Neural cell (in vitro differentiated cells): ENCODE measurements around the gene TSPAN18. TPM values are rescaled to one million over a fixed set of nuclear protein-coding genes. Genes with fewer than 3 reads are reported as not detected.

Source experiments
- H2AFZ ChIP-seq: fragments of 200-600, 300-800 bp; sonication (generic), shearing (Covaris generic); 2 replicates; pipeline ENCODE4 v1.6.0; 2014; ENCODE audit warnings: low read depth, mild to moderate bottlenecking, antibody characterized with exemption, low read length, moderate library complexity
- H3F3A ChIP-seq: fragments of 200-600 bp; shearing (Covaris generic); 2 replicates; pipeline ENCODE4 v1.6.1; 2016; ENCODE audit warnings: mild to moderate bottlenecking, moderate library complexity, mixed read lengths, antibody characterized with exemption, low read length; ENCODE audit not compliant: insufficient read depth, poor library complexity, severe bottlenecking
- H3K27ac ChIP-seq: fragments of 200-600, 300-800 bp; sonication (generic), shearing (Covaris generic); 2 replicates; pipeline ENCODE4 v1.5.1; 2014; ENCODE audit warnings: mild to moderate bottlenecking, low read length, moderate library complexity
- H3K27me3 ChIP-seq: fragments of 300-800, 200-600 bp; sonication (generic), shearing (Covaris generic); 2 replicates; pipeline ENCODE4 v1.6.0; 2014; ENCODE audit warnings: mild to moderate bottlenecking, low read depth, low read length, moderate library complexity; ENCODE audit not compliant: insufficient read depth
- H3K36me3 ChIP-seq: fragments of 300-800, 200-600 bp; sonication (generic), shearing (Covaris generic); 2 replicates; pipeline ENCODE4 v1.5.1; 2014; ENCODE audit warnings: mild to moderate bottlenecking, antibody characterized with exemption, low read length, moderate library complexity; ENCODE audit not compliant: insufficient read depth
- H3K4me2 ChIP-seq: fragments of 300-800, 200-600 bp; sonication (generic), shearing (Covaris generic); 2 replicates; pipeline ENCODE4 v1.6.0; 2014; ENCODE audit warnings: mild to moderate bottlenecking, low read length
- H3K4me3 ChIP-seq: fragments of 300-800, 200-600 bp; sonication (generic), shearing (Covaris generic); 2 replicates; pipeline ENCODE4 v1.5.1; 2014; ENCODE audit warnings: mild to moderate bottlenecking, low read length, moderate library complexity
- H3K79me2 ChIP-seq: fragments of 200-600 bp; shearing (Covaris generic); replicated peaks from 2 replicates; pipeline ENCODE4 v1.6.0; 2014; ENCODE audit warnings: mild to moderate bottlenecking, low read length, moderate library complexity; ENCODE audit not compliant: insufficient read depth
- H3K9ac ChIP-seq: fragments of 300-800, 200-600 bp; sonication (generic), shearing (Covaris generic); 2 replicates; pipeline ENCODE4 v1.6.1; 2016; ENCODE audit warnings: mild to moderate bottlenecking, low read length, mixed read lengths
- H3K9me2 ChIP-seq: fragments of 200-600 bp; shearing (Covaris generic); 2 replicates; pipeline ENCODE4 v1.6.1; 2016; ENCODE audit warnings: mild to moderate bottlenecking, low read length, mixed read lengths; ENCODE audit not compliant: insufficient read depth
- H3K9me3 ChIP-seq: fragments of 200-600, 300-800 bp; sonication (generic), shearing (Covaris generic); 2 replicates; pipeline ENCODE4 v1.6.1; 2016; ENCODE audit warnings: mild to moderate bottlenecking, mixed run types, low read length, moderate library complexity, mixed read lengths
- H4K20me1 ChIP-seq: fragments of 200-600 bp; shearing (Covaris generic); 2 replicates; pipeline ENCODE4 v1.6.1; 2016; ENCODE audit warnings: mild to moderate bottlenecking, mixed run types; ENCODE audit not compliant: insufficient read depth
- EP300 ChIP-seq: fragments of 450-650 bp; conservative IDR thresholded peaks from 2 replicates; pipeline ENCODE4 v1.6.1; 2014; ENCODE audit warnings: antibody characterized with exemption, mild to moderate bottlenecking, moderate library complexity; ENCODE audit not compliant: poor library complexity, severe bottlenecking
- EZH2 ChIP-seq: fragments of 200-600, 300-800 bp; shearing (Covaris generic), sonication (generic); IDR thresholded peaks from 2 replicates; pipeline ENCODE4 v1.6.1; 2014; ENCODE audit warnings: antibody characterized with exemption, low read length, borderline replicate concordance, mild to moderate bottlenecking; ENCODE audit not compliant: insufficient read depth, poor library complexity, severe bottlenecking
- MXI1 ChIP-seq: fragments of 450-650 bp; conservative IDR thresholded peaks from 2 replicates; pipeline ENCODE4 v1.6.1; 2014; ENCODE audit warnings: antibody characterized with exemption, mild to moderate bottlenecking; ENCODE audit not compliant: poor library complexity, severe bottlenecking
- POLR2AphosphoS5 ChIP-seq: IDR thresholded peaks from 2 replicates; pipeline ENCODE4 v1.6.1; 2012
- RAD21 ChIP-seq: fragments of 450-650 bp; conservative IDR thresholded peaks from 2 replicates; pipeline ENCODE4 v1.6.1; 2014; ENCODE audit warnings: antibody characterized with exemption, mild to moderate bottlenecking, moderate library complexity
- SMC3 ChIP-seq: fragments of 450-650 bp; conservative IDR thresholded peaks from 2 replicates; pipeline ENCODE4 v1.6.1; 2014; ENCODE audit warnings: antibody characterized with exemption, mild to moderate bottlenecking, moderate library complexity; ENCODE audit not compliant: poor library complexity
- TAF1 ChIP-seq: IDR thresholded peaks from 2 replicates; pipeline ENCODE4 v1.6.1; 2012; ENCODE audit warnings: low read depth
- polyA plus RNA-seq: library from polyadenylated mRNA; depleted of rRNA; stranded (reverse); fragments of >200 nt; gene quantifications from 2 replicates; pipeline ENCODE4 v1.2.3, GENCODE V29; 2014
- TF ChIP-seq, protein P1 (sequence below): IDR thresholded peaks from 2 replicates; pipeline ENCODE4 v1.6.1; 2012; ENCODE audit warnings: borderline replicate concordance
- TF ChIP-seq, protein P2 (sequence below): fragments of 450-650 bp; IDR thresholded peaks from 2 replicates; pipeline ENCODE4 v1.5.1; 2014; ENCODE audit warnings: antibody characterized with exemption, mild to moderate bottlenecking, moderate library complexity; ENCODE audit not compliant: poor library complexity, severe bottlenecking

The TSPAN18 gene
- polyA plus RNA-seq, 1 donor from 2014 or later = 8.4 TPM

DNA sequence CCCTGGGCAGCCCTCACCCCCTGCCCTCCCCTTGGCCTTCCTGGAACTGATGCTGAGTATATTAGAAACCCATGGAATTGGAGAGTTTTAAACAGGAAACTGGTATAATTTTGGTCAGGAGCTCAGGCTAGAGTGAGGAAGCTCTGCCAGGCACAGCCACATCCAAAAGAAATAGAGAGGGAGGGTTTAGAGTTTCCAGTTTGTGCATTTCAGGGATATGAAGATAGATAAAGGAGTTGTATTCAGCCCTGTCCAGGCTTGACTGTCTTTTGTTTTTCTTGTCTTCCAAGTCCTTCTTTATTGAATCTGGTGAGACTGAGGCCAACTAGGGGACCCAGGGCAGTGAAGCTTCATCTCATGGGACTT is 71.8 kb downstream of the TSPAN18 start:
- Histone ChIP-seq H3K79me2 (peaks cover 26% of the 10 kb centered on the region), H3K36me3 (no peaks in the 10 kb centered on the region), H4K20me1 (no peaks in the 10 kb centered on the region), H3F3A (peaks cover 3% of the 10 kb centered on the region), H3K9ac (peak overlapping the region; percentile 47), H3K4me3 (peak overlapping the region; percentile 27), H3K4me2 (peak overlapping the region; percentile 39), H3K9me2 (no peaks in the 10 kb centered on the region), H3K27me3 (no peaks in the 10 kb centered on the region), H3K27ac (peak overlapping the region; percentile 74), H3K9me3 (no peaks in the 10 kb centered on the region), H2AFZ (no peak overlapping the region)
- no peak for TF ChIP-seq EP300
- TF ChIP-seq SMC3 = no peak
- TF ChIP-seq MXI1 = no peak
- no peak for TF ChIP-seq POLR2AphosphoS5
- TF ChIP-seq, protein P1, sequence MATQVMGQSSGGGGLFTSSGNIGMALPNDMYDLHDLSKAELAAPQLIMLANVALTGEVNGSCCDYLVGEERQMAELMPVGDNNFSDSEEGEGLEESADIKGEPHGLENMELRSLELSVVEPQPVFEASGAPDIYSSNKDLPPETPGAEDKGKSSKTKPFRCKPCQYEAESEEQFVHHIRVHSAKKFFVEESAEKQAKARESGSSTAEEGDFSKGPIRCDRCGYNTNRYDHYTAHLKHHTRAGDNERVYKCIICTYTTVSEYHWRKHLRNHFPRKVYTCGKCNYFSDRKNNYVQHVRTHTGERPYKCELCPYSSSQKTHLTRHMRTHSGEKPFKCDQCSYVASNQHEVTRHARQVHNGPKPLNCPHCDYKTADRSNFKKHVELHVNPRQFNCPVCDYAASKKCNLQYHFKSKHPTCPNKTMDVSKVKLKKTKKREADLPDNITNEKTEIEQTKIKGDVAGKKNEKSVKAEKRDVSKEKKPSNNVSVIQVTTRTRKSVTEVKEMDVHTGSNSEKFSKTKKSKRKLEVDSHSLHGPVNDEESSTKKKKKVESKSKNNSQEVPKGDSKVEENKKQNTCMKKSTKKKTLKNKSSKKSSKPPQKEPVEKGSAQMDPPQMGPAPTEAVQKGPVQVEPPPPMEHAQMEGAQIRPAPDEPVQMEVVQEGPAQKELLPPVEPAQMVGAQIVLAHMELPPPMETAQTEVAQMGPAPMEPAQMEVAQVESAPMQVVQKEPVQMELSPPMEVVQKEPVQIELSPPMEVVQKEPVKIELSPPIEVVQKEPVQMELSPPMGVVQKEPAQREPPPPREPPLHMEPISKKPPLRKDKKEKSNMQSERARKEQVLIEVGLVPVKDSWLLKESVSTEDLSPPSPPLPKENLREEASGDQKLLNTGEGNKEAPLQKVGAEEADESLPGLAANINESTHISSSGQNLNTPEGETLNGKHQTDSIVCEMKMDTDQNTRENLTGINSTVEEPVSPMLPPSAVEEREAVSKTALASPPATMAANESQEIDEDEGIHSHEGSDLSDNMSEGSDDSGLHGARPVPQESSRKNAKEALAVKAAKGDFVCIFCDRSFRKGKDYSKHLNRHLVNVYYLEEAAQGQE = no peak
- TF ChIP-seq EZH2 = no peak
- TF ChIP-seq TAF1 = no peak
- TF ChIP-seq RAD21 = no peak
- TF ChIP-seq, protein P2, sequence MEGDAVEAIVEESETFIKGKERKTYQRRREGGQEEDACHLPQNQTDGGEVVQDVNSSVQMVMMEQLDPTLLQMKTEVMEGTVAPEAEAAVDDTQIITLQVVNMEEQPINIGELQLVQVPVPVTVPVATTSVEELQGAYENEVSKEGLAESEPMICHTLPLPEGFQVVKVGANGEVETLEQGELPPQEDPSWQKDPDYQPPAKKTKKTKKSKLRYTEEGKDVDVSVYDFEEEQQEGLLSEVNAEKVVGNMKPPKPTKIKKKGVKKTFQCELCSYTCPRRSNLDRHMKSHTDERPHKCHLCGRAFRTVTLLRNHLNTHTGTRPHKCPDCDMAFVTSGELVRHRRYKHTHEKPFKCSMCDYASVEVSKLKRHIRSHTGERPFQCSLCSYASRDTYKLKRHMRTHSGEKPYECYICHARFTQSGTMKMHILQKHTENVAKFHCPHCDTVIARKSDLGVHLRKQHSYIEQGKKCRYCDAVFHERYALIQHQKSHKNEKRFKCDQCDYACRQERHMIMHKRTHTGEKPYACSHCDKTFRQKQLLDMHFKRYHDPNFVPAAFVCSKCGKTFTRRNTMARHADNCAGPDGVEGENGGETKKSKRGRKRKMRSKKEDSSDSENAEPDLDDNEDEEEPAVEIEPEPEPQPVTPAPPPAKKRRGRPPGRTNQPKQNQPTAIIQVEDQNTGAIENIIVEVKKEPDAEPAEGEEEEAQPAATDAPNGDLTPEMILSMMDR = no peak

GRCh38 chr11:44799012-44799411 is 72.2 kb downstream of the TSPAN18 start:
- H3K4me3 ChIP-seq = no peak overlapping the region
- H3K4me2 ChIP-seq = no peak overlapping the region
- H3K9me2 ChIP-seq = no peaks in the 10 kb centered on the region
- no peaks in the 10 kb centered on the region for H3K27me3 ChIP-seq
- H4K20me1 ChIP-seq = no peaks in the 10 kb centered on the region
- H3F3A ChIP-seq = peaks cover 3% of the 10 kb centered on the region
- no peak overlapping the region for H2AFZ ChIP-seq
- no peaks in the 10 kb centered on the region for H3K9me3 ChIP-seq
- peak overlapping the region; percentile 74 for H3K27ac ChIP-seq
- H3K9ac ChIP-seq = peak overlapping the region; percentile 47
- H3K36me3 ChIP-seq = no peaks in the 10 kb centered on the region
- peaks cover 26% of the 10 kb centered on the region for H3K79me2 ChIP-seq
- TF ChIP-seq, protein P2 = no peak
- TF ChIP-seq, protein P1 = no peak
- TF ChIP-seq TAF1 = no peak
